MV-4-11 (cell line): ENCODE data around the gene SH3TC1.

ENCODE experiments used
- DNase-seq: peaks from one replicate; lab custom pipeline; 2025; lab: John Stamatoyannopoulos, UW

SH3TC1 gene

GRCh38 chr4:8200302-8200975, 1.3 kb downstream of the SH3TC1 start:
- DNase-seq: no peak

DNA sequence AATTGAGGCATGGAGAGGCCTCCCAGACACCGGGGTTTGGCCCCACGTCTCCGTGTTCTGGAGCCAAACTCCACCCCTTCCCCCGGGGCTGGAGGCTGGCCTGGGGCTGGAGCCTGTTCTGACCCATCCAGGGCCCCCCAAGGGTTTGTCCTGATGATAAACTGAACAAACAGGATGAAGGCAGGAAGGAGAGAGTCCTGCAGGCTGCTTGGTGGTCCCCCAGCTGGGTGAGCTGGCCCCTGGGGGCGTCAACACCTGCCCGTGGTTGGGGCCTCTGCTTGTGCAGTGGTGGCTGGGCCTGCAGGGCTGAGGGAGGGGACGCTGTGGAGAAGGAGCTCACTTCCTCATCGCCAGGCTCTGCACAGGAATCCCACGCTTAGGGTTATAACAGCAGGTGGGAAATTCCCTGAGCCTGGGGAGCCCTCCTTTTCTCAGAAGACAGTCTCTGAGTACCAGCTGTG, 2.3 kb downstream of the SH3TC1 start:
- peak; percentile 41 for DNase-seq

DNA sequence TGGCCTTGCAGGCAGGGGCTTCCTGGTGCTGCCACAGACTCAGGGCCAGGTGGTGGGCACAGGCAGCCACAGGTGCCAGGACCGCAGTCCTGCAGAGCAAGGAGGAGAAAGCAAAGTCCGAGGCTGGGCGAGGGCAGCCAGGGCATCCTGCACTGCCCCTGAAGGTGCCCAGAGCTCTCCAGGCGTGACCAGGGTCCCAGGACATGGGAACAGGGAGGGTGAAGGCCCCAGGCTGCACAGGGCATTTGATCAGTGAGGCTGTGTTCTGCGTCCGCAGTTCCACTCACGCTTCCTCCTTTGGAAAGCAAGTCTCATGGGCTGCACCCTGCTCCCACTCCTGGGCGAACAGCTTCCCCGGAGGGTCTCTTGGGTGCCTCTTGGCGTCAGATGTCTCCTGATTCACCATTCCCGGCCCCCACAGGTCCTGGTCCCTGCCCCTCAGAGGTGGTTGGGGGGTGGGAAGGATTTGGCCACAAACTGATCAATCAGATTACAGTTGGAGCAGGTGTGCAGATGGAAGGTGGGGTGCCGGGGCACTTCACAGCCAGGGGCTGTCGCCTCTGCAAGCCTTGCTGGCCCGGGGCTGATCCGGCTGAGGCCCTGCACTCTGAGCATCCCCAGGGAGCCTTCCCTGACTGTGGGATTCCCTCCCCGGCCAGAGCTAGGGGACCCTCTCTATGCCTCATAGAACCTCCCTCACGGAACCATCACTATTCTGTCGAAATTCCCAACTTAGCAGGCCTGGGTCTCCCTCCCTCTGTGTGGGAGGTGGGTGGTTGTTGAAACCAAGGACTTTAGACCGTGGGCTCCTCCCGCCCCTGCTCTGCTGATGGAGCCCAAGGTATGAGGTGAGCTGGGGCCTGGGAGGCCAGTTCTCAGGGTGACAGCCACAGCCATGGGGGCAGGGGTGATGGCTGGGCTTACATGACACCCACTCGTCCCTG, 3.3 kb downstream of the SH3TC1 start:
- DNase-seq: peak; percentile 19

DNA sequence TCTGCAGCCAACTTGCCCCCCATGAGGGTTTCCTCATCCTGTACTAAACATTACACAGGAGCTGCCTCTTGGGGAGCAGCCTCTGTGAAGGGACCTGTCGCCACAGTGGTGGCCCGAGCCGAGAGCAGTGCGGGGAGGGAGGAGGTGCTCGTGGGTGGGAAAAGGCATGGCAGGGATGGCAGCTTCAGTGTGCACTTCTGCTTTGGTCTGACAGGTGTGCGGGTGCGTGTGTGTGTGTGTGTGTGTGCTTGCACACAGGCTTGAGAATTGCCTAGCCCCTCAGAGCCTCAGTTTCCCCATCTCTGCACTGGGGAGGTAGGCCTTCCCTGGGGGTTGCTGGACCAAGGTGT, 3.9 kb downstream of the SH3TC1 start:
- no peak for DNase-seq

DNA sequence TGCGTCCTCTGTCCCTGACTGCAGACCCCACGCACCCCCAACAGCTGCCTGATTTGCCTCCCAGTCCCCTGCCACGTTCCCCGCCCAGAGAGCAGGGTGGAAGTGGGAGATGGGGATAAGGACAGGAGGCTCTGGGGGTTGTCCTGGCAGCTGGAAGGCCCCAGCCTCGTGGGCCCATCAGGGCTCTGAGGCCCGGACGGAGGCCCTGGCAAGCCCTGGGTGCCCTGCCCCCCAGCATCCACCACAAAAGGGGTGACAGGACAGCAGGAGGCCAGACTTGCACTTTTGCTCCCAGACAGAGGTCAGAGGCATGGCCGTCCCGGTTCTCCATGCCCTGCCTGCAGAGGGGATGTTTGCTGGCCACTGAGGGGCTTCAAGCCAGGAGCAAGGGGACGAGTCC, 4.7 kb downstream of the SH3TC1 start:
- DNase-seq: no peak

DNA sequence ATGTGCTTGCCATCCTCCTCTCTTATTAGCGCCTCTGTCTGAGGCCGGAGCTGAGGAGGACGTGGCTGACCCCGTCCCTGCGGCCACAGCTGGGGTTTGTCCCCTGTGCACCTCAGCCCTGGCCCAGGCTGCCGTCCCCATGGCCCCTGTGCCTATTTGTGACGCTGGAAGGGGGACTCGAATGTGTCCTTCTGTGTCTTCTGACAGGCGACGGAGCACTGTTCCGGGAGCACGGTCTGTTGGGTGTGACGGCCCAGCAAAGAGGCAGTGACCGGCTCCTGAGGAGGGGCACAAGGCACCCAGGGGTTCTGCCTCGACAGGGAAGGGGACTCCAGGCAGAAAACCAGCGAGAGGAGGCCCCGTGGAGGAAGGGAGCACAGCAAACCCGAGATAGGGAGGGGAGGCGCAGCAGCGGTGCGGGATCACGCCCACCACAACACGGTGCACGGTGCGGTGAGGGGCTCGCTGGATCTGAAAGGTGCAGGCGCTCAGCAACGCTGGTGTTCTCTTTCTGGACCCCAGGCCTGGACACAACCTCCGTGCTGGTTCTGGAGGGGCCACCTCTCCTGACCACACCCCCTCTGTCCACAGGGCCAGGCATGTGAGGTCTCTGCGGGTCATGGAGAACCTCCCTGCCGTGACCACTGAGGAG, 5.6 kb downstream of the SH3TC1 start:
- DNase-seq: no peak

- DNase-seq: peak; percentile 60
These were observed 6.2 kb downstream of the SH3TC1 start for GRCh38 chr4:8205241-8205707.

DNA sequence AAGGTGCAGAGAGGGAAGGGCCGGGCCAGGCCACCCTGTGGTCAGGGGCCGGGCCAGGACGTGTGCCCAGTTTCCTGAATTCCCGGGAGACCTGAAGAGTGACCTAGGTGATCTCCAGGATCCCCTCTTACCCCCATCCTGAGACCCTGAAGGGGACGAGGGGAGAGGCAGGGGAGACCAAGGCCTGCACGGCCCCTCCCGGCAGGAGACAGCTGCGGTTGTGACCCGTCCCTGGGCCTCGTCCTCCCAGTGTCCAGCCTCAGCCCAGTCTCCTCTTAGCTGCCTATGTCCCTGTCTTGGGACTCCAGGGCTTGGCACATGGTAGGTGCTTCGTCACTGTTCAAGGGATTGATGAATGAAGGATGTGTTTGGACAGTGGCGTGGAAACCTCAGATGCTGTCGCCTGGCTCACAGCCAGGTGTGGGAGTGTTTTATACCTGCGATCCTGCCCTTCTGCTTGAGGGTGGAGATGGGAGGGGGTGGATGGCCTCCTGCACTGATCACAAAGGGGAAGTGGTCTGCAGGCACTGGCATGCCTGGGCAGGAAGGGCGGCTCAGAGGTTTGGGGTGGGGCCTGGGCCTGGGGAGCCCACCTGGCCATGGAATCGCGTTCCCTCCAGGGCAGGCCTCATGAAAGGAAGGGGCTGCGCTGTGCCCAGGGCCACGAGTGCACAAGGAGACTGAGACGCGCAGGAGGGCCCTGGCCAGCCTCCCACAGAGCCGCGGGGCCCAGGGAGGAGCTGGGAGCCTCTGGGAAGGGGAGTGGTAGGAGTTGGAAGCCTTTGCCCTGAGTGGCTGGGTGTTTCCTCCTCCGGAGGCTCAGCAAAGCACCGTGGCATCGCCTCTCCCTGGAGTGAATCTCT, 6.9 kb downstream of the SH3TC1 start:
- peak; percentile 48 for DNase-seq

DNA sequence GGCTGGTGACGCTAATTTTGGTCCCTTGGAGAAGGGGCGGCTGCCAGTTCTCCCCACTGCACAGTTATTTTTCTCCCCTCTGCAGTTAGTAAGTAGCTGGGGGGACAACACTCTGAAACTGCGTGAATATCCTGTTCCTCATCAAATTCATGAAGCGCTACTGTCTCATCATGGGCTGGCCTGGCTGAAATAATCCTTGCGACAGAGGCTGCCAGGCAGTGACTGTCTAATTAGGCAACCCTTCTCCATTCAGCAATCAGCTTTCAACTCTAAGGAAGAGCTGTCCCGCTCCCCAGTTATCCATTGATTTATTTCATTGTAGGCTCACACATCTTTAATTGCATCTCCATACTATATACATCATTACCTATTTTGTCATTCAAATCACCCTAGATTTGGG, 8.2 kb downstream of the SH3TC1 start:
- DNase-seq: peak; percentile 87

GRCh38 chr4:8208565-8208964, 9.5 kb downstream of the SH3TC1 start:
- no peak for DNase-seq

DNA sequence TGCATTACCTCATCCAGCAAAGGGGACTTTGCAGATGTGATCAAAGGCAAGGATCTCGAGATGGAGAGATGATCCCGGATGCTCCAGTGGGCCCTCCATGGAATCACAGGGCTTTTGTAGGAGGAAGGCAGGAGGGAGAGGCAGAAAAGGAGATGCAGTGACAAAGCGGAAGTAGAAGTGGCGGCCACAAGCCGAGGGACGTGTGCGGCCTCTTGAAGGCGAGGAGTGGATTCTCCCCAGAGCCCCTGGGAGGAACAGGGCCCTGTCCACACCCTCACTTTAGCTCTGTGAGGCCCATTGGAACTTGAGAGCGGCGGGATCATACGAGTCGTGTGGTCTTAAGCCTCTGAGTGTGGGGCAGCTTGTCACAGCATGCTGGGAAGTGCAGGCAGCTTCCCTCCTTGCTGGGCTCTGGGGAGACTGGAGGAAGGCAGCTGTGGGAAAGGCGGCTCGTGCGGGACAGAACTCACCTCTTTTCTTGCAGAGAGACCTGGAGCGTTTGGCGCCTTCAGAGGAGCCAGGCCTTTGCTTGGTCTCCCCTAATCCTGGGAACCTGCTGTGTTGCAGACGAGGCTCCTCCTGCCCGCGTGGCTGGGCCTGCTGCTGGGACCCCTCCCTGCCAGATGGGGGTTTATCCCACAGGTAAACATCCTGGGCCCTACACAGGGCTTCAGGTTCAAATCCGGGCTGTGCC, 10.2 kb downstream of the SH3TC1 start:
- peak; percentile 72 for DNase-seq

DNA sequence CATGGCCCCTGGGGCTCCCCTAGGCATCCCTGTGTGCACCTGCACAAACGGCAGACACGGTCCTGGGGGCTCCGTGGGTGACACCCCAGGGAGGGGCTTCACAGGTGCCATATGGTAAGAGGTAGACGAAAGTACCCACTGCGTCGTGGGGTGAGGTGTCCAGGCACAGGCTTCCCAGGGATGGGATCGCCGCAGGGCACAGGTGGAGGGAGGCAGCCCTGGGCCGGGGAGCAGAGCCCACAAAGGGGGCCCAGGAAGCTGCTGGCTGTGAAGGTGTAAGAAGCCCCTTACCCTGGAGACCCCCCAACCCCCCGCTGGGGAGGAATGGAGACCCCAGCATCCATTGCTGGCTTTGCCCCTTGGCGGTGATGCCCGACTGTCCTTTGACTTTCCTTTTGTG, 10.9 kb downstream of the SH3TC1 start:
- DNase-seq: no peak

DNA sequence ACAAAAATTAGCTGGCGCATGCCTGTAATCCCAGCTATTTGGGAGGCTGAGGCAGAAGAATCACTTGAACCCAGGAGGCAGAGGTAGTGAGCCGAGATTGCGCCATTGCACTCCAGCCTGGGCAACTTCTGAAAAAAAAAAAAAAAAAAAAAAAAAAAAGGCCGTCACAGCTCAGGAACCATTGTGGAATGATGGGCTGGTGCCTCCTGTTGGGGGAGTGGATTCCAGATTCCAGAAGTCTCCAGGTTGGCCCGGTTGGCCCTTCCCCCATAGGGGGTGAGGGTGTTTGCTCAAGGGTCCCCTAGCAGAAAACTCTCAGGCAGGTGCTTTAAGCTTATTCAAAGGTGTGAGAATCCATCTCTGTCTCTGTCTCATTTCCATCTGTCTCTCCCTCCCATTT, 11.5 kb downstream of the SH3TC1 start:
- DNase-seq: no peak

DNA sequence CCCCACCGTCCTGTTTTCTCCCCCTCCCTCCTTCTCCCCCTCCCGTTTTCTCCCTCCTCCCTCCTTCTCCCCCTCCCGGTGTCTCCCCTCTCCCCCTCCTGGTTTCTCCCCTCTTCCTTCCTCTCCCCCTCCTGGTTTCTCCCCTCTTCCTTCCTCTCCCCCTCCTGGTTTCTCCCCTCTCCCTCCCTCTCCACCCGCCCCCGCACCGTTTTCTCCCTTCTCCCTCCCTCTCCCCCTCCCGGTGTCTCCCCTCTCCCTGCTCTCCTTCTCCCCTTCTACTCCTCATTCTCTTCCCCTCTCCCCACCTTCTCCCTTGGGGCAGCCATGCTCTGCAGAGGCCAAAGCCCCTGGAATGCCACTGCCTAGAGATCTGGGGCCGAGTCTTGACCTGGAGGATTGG, 12.2 kb downstream of the SH3TC1 start:
- DNase-seq: no peak

DNA sequence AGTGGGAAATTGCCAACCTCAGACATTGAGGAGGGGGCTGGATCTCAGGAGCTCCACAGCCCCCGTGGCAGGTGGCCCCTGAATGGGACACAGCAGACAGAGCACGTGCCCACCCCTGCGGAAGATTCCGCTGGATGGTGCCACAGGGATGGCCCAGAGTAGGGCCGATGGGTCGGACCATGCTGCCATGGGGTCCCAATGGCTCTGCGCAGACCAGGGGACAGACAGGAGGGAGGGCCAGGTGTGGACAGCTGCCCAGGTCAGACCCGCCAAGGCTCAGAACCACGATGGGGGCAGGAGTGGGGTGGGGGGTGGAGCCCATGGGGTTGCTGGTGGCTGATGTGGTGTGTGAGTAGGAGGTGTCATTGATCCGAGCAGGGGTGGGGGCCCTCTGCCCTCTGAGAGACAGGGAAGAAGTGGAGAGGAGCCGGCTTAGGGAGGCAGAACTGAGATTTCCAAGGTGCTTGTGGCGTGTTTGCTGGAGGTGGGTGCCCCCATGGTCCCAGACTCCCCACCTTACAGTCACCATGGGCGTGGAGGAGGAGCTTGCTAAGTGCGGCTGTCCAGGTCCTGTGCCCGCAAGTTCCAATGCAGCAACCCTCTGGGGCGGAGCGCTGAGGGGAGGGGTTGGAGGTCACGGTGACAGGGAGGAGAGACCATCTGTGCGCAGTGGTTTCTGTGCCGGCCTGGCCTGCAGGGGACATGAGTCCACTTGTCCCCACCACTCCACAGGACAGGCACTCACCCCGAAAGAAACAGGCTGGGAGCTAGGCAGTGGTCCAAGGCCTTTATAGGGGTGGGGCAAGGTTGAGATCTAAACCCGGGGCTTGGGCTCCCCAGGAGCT, 12.9 kb downstream of the SH3TC1 start:
- no peak for DNase-seq

DNA sequence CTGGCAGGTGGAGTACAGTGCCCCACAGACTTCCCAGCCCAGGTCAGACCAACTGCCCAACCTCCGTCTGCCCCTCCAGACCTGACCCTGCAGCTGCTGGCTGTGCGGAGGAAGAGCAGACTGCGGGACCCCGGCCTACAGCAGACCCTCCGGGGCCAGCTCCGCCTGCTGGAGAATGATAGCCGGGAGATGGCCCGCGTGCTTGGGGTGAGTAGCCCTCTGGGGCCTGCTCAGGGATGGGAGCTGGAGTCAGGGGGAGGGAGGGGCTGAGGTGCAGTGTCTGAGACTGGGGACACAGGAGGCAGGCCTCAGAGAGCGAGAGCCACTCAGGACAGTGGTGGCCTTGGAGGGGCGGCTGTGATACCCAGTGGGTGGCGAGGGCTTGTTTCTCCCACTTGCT, 13.5 kb downstream of the SH3TC1 start:
- no peak for DNase-seq

- no peak for DNase-seq
These were observed 14.0 kb downstream of the SH3TC1 start for GRCh38 chr4:8213121-8213520.

DNA sequence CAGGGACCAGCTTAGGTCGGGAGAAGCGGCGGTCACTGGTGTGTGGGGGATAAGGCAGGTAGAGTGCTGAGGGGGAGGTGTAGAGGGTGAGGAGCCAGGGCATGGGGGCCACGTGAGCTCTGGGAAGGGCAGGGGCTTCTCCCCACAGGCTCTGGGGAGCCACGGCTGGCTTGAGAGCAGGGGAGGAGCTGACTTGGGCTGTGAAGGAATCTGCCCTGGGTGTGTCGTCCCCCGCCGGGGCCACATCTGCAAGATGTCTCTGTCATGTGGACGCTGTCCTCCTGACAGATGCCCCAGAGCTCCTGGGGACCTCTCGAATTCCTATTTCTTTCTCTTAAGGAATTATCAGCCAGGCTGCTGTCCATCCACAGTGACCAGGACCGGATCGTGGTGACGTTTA, 15.0 kb downstream of the SH3TC1 start:
- no peak for DNase-seq

GRCh38 chr4:8215001-8215427, 15.9 kb downstream of the SH3TC1 start:
- no peak for DNase-seq
